ENCODE results near the gene ADGRA1.

ADGRA1 gene

GRCh38 chr10:133180192-133180964 lies 92.7 kb downstream of the ADGRA1 start:
- peaks cover 6% of the 10 kb centered on the region; the same call in 1 of the 2 replicates for H3K36me3 ChIP-seq (ENCODE audit: insufficient read depth, low read length)
- H3K27ac ChIP-seq (ENCODE audit: low read depth, low read length), result no peak overlapping the region
- H3K4me3 ChIP-seq (ENCODE audit: low read length), result no peak overlapping the region
- H3K9ac ChIP-seq (ENCODE audit: low read depth, low read length), result no peak overlapping the region
- H3K4me1 ChIP-seq (ENCODE audit: insufficient read depth, low read length), result no peaks in the 10 kb centered on the region
- WGBS, result 96% methylated on average over 33 of the region's 33 CpGs
- peaks cover 6% of the 10 kb centered on the region; the same call in 1 of the 2 replicates for H3K9me3 ChIP-seq (ENCODE audit: insufficient read depth, low read depth, low read length)
- H3K27me3 ChIP-seq (ENCODE audit: insufficient read depth, low read length), result no peaks in the 10 kb centered on the region

- no peaks in the 10 kb centered on the region for H3K27me3 ChIP-seq (ENCODE audit: insufficient read depth, low read length)
- H3K36me3 ChIP-seq (ENCODE audit: insufficient read depth, low read length), result peaks cover 6% of the 10 kb centered on the region; the same call in 1 of the 2 replicates
- H3K9me3 ChIP-seq (ENCODE audit: insufficient read depth, low read depth, low read length), result peaks cover 6% of the 10 kb centered on the region; the same call in 1 of the 2 replicates
- H3K4me1 ChIP-seq (ENCODE audit: insufficient read depth, low read length), result no peaks in the 10 kb centered on the region
- H3K9ac ChIP-seq (ENCODE audit: low read depth, low read length), result no peak overlapping the region
- 95% methylated on average over 23 of the region's 23 CpGs for WGBS
- no peak overlapping the region for H3K4me3 ChIP-seq (ENCODE audit: low read length)
- H3K27ac ChIP-seq (ENCODE audit: low read depth, low read length), result no peak overlapping the region
Measured at GRCh38 chr10:133180965-133181639, 93.4 kb downstream of the ADGRA1 start.

All from HUES64 (cell line).